GM10266 (cell line): Measurements from ENCODE around the gene TAC1.
"Not testable (repeated sequence)": the region's sequence is repeated elsewhere in the genome, so short reads cannot be mapped to it uniquely, and the experiment has no call there.

Experiments used
- DNase-seq: peaks from one replicate; pipeline ENCODE4 v3.0.0; 2012; ENCODE audit errors: extremely low spot score
- TF ChIP-seq, protein P1 (sequence below): IDR thresholded peaks from 2 replicates; pipeline ENCODE4 v1.5.1; 2012; ENCODE audit warnings: mild to moderate bottlenecking, low read depth; ENCODE audit not compliant: control insufficient read depth, insufficient read depth; ENCODE audit errors: missing control alignments

Gene TAC1

DNA sequence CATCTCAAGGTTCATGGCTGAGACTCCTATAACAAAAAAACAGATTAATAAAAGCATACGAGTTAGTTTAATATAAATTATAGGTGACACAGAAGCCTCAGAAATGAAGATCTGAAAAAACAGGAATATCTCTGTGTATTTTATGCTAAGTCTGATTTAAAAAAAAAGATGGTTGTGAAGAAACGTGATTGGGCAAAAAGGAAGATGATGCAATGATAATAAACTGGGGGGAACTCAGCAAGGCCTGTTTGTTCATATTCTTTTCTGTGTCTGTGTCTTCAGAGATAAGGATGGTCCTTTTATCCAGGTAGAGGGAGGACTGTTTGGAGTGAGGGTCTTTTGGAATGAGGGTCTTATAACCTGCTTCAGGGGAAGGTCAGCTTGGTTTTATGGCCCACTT is 25.9 kb downstream of the TAC1 start:
- DNase-seq: no peak
- TF ChIP-seq, protein P1, sequence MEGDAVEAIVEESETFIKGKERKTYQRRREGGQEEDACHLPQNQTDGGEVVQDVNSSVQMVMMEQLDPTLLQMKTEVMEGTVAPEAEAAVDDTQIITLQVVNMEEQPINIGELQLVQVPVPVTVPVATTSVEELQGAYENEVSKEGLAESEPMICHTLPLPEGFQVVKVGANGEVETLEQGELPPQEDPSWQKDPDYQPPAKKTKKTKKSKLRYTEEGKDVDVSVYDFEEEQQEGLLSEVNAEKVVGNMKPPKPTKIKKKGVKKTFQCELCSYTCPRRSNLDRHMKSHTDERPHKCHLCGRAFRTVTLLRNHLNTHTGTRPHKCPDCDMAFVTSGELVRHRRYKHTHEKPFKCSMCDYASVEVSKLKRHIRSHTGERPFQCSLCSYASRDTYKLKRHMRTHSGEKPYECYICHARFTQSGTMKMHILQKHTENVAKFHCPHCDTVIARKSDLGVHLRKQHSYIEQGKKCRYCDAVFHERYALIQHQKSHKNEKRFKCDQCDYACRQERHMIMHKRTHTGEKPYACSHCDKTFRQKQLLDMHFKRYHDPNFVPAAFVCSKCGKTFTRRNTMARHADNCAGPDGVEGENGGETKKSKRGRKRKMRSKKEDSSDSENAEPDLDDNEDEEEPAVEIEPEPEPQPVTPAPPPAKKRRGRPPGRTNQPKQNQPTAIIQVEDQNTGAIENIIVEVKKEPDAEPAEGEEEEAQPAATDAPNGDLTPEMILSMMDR: no peak

DNA sequence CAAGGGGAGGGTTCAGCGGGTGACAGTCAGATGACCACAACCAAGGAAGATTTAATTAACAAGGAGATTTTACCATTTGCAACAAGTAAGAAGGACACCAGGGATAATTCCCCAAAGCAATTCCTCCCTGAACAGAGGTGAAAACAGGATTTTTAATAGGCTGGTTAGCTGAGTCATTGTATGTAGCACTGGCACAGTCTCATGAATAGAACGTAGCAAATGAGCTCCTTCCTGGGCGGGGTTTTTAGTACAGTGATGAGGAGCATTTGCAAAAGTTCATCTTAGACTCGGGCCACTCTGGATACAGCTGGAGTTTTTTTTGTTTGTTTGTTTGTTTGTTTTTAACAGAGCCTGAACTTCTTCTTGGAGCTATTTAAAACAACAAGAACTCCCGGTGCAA is 39.0 kb downstream of the TAC1 start:
- TF ChIP-seq, protein P1: no peak
- DNase-seq: no peak

DNA sequence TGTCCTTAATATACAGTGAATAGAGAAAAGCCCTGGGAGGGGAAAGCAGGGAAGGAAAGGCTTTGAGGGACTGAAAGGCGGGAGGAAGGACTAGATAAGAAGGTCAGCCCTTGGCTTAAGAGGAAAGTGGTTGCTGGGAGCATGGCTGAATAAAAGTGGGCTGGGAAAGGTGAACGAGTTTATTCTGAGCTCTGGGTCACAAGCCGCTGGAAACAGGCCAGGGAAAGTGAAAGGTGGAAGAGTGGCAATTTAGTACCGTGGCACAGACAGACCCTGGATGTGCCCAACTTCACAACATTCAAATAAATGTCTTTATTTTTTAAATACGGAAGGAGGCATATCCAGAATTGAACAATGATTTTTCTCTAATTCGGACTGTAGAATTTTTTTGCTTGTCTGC is 39.7 kb downstream of the TAC1 start:
- no peak for DNase-seq
- TF ChIP-seq, protein P1: no peak

DNA sequence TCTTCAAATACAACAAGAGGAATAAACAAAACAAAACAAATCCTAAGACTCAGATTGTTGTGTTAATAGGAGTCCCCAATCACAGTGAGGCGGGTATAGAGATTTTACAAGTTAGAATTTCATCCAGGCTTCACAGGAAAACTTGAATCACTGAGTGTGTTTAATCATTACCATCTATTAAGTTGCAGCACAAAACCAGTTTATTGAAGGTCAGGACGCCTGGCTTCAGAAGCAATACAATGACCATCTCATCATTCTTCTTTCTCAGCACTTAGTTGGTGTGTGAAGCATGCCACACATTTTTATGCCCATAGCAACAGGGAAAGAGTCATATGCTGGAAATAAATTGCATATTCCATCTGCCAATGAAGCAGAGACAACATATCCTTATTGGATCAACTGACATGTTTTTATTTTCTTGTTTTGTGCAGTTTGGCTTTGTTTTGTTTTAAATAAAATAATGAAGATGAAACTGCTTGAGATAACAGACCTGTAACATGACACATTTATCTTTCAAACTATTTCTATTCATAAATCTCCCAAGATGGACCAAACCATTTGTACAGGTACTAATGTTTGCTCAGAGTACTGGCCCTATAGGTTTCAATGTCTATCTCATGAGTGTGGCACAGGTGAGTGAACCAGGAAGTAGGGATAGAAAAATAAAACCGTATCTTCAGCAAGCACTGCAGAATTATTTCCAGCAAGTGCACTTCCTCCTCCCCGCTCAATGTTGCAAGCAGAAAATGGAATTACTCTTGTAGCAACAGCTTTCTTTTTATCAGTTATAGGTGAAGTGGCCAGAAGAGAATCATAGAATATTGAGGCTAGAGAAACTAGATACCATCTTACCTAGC is 40.4 kb downstream of the TAC1 start:
- TF ChIP-seq, protein P1: no peak
- no peak for DNase-seq

DNA sequence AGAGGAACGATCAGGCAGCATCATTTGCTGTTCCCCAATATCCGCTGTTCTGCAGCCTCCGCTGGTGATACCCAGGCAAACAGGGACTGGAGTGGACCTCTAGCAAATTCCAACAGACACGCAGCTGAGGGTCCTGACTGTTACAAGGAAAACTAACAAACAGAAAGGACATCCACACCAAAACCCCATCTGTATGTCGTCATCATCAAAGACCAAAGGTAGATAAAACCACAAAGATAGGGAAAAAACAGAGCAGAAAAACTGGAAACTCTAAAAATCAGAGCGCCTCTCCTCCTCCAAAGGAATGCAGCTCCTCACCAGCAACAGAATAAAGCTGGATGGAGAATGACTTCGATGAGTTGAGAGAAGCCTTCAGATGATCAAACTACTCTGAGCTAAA is 54.5 kb downstream of the TAC1 start:
- not testable (repeated sequence) for DNase-seq
